ENCODE results near the gene ATF6. TPM values are rescaled to one million over a fixed set of nuclear protein-coding genes. Genes with fewer than 3 reads are reported as not detected.

The ATF6 gene
- total RNA-seq, 1 experiment from 2014 or later, result 10.6 TPM

GRCh38 chr1:161849518-161849917, 83.4 kb downstream of the ATF6 start:
- TF ChIP-seq STAT6 (CRISPR knock-in tag; conservative IDR thresholded peaks at IDR 0.05; ENCODE audit: low read depth), result no peak
- no peak for TF ChIP-seq IRF1 (CRISPR knock-in tag; IDR thresholded peaks at IDR 0.05)
- no peak for TF ChIP-seq NFYB (CRISPR knock-in tag; conservative IDR thresholded peaks at IDR 0.05; ENCODE audit: low read depth)
- TF ChIP-seq USF2 (CRISPR knock-in tag; IDR thresholded peaks at IDR 0.05), result no peak
- TF ChIP-seq NFATC4 (CRISPR knock-in tag; IDR thresholded peaks at IDR 0.05), result no peak
- TF ChIP-seq ZNF396 (CRISPR knock-in tag; IDR thresholded peaks at IDR 0.05; ENCODE audit: borderline replicate concordance), result no peak
- TF ChIP-seq MYBL2 (CRISPR knock-in tag; IDR thresholded peaks at IDR 0.05), result no peak
- TF ChIP-seq HMGXB4 (CRISPR knock-in tag; IDR thresholded peaks at IDR 0.05), result no peak
- no peak for TF ChIP-seq GRHL2 (CRISPR knock-in tag; IDR thresholded peaks at IDR 0.05; ENCODE audit: insufficient replicate concordance, severe bottlenecking)
- no peak for TF ChIP-seq TEAD4 (CRISPR knock-in tag; IDR thresholded peaks at IDR 0.05)
- no peak for TF ChIP-seq ZNF219 (CRISPR knock-in tag; IDR thresholded peaks at IDR 0.05; ENCODE audit: borderline replicate concordance)
- no peak for TF ChIP-seq ZNF512 (CRISPR knock-in tag; IDR thresholded peaks at IDR 0.05; ENCODE audit: borderline replicate concordance)
- TF ChIP-seq CREB1 (CRISPR knock-in tag; IDR thresholded peaks at IDR 0.05), result no peak
- no peak for TF ChIP-seq ELF4 (CRISPR knock-in tag; IDR thresholded peaks at IDR 0.05; ENCODE audit: low read depth)
- Mint-ChIP-seq H3K4me3 (no peak overlapping the region), H3K27me3 (ENCODE audit: low read depth) (no peaks in the 10 kb centered on the region), H3K36me3 (peaks cover 11% of the 10 kb centered on the region), H3K27ac (no peak overlapping the region), H3K4me1 (no peaks in the 10 kb centered on the region), H3K9me3 (no peaks in the 10 kb centered on the region)
- ATAC-seq (no peak), DNase-seq (ENCODE audit: low spot score) (no peak)
- POLR2A ChIA-PET, result no interaction called here
- CTCF ChIA-PET, result no interaction called here

- Mint-ChIP-seq H3K4me3 (no peak overlapping the region), H3K27me3 (ENCODE audit: low read depth) (no peaks in the 10 kb centered on the region), H3K9me3 (no peaks in the 10 kb centered on the region), H3K4me1 (no peaks in the 10 kb centered on the region), H3K27ac (no peak overlapping the region), H3K36me3 (peaks cover 11% of the 10 kb centered on the region)
- ChIA-PET CTCF (no interaction called here), POLR2A (no interaction called here)
- ATAC-seq (no peak), DNase-seq (ENCODE audit: low spot score) (no peak)
- TF ChIP-seq NFE2L1 (CRISPR knock-in tag; IDR thresholded peaks at IDR 0.05) (no peak), NR3C1 (CRISPR knock-in tag; conservative IDR thresholded peaks at IDR 0.05; ENCODE audit: low read depth) (no peak), ATF3 (CRISPR knock-in tag; conservative IDR thresholded peaks at IDR 0.05) (no peak), NR2C2 (CRISPR knock-in tag; IDR thresholded peaks at IDR 0.05) (no peak), USF1 (CRISPR knock-in tag; IDR thresholded peaks at IDR 0.05) (no peak)
These were observed 89.1 kb downstream of the ATF6 start for GRCh38 chr1:161855260-161855659.

All from WTC11 (cell line).